Activated T-cell treated with anti-CD3 and anti-CD28 coated beads, Interleukin-2, amount 50 U/mL, for 24 hours (primary cell): ENCODE measurements around the gene DENND6A.
A peak's percentile ranks its signal among the peaks of the same experiment; 100 is the strongest.

Experiments
- DNase-seq: peaks from one replicate; pipeline ENCODE4 v3.0.0-alpha.2; 2020
- H3K27ac Mint-ChIP-seq: 2 replicates; pipeline ENCODE4 v1.8.0; 2020; ENCODE audit warnings: mild to moderate bottlenecking, mixed read lengths
- H3K27me3 Mint-ChIP-seq: 2 replicates; pipeline ENCODE4 v1.8.0; 2020; ENCODE audit warnings: mixed read lengths
- H3K36me3 Mint-ChIP-seq: 2 replicates; pipeline ENCODE4 v1.8.0; 2020; ENCODE audit warnings: low read depth, mixed read lengths
- H3K4me1 Mint-ChIP-seq: 2 replicates; pipeline ENCODE4 v1.8.0; 2020; ENCODE audit warnings: low read depth, mixed read lengths
- H3K4me3 Mint-ChIP-seq: 2 replicates; pipeline ENCODE4 v1.8.0; 2020; ENCODE audit warnings: mild to moderate bottlenecking, moderate library complexity, mixed read lengths
- H3K9me3 Mint-ChIP-seq: 2 replicates; pipeline ENCODE4 v1.8.0; 2020; ENCODE audit warnings: mixed read lengths

DENND6A gene, protein sequence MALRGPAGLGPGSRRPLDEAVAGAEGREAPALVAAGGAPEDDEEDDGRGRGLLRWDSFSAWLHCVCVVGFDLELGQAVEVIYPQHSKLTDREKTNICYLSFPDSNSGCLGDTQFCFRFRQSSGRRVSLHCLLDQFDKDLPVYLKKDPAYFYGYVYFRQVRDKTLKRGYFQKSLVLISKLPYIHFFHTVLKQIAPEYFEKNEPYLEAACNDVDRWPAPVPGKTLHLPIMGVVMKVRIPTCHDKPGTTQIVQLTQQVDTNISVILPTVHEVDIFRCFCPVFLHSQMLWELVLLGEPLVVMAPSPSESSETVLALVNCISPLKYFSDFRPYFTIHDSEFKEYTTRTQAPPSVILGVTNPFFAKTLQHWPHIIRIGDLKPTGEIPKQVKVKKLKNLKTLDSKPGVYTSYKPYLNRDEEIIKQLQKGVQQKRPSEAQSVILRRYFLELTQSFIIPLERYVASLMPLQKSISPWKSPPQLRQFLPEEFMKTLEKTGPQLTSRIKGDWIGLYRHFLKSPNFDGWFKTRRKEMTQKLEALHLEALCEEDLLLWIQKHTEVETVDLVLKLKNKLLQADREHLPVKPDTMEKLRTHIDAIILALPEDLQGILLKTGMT

GRCh38 chr3:57692396-57693147 lies at the start of gene DENND6A:
Gene DENND6A, minus strand, starts transcription at chr3:57693077. Its CDS starts 59 bp downstream, at chr3:57693018.
- peak within 1 kb of the TSS; percentile 92 for H3K4me3 Mint-ChIP-seq
- H3K36me3 Mint-ChIP-seq: peaks cover 29% of the 10 kb centered on the region
- no peaks in the 10 kb centered on the region for H3K27me3 Mint-ChIP-seq
- peak within 1 kb of the TSS; percentile 95 for H3K27ac Mint-ChIP-seq
- peak; percentile 96 for DNase-seq
- peaks cover 36% of the 10 kb centered on the region for H3K4me1 Mint-ChIP-seq
- no peaks in the 10 kb centered on the region for H3K9me3 Mint-ChIP-seq

DNA sequence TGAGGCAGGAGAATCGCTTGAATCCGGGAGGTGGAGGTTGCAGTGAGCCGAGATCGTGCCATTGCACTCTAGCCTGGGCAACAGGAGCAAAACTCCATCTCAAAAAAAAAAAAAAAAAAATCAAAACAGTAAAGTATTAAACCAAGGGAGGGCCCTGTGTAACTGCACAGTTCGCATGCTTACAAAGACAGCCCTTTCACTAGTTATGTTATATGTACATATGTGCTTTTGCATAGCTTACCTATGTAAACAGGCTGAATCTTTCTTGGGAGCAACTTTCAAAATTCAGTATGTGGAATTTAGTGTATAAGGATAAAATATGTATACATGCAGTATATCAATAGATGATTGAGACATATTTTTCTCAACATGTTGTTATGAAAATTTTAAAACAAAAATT lies 47.1 kb upstream of the DENND6A start:
- Mint-ChIP-seq H3K9me3 (no peaks in the 10 kb centered on the region), H3K36me3 (no peaks in the 10 kb centered on the region), H3K4me1 (no peaks in the 10 kb centered on the region), H3K27me3 (no peaks in the 10 kb centered on the region), H3K4me3 (no peak overlapping the region), H3K27ac (no peak overlapping the region)
- no peak for DNase-seq

DNA sequence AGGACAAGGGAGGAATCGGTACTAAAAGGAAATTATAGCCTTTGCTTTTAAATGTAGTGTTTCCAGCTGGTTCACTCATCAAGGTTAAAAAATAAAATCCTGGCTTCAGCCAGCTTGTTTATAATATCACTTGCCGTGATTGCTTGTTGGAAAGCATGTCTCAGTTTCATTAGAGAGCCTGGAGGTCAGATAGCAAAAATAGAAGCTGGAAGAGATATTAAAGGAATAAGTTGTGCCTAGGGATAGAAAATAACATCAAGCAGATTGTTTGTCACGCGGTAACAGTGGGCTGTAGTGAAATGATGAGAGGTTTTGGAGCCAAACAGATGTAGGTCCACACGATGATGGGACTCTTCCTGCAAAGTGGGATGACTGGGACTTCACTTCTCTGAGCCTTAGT lies 45.5 kb upstream of the DENND6A start:
- H3K9me3 Mint-ChIP-seq: no peaks in the 10 kb centered on the region
- no peak overlapping the region for H3K27ac Mint-ChIP-seq
- no peak for DNase-seq
- no peaks in the 10 kb centered on the region for H3K36me3 Mint-ChIP-seq
- H3K27me3 Mint-ChIP-seq: no peaks in the 10 kb centered on the region
- H3K4me3 Mint-ChIP-seq: no peak overlapping the region
- H3K4me1 Mint-ChIP-seq: no peaks in the 10 kb centered on the region

GRCh38 chr3:57737840-57738239 lies 45.0 kb upstream of the DENND6A start:
- H3K36me3 Mint-ChIP-seq: no peaks in the 10 kb centered on the region
- no peak overlapping the region for H3K4me3 Mint-ChIP-seq
- no peaks in the 10 kb centered on the region for H3K9me3 Mint-ChIP-seq
- DNase-seq: no peak
- H3K27ac Mint-ChIP-seq: no peak overlapping the region
- H3K4me1 Mint-ChIP-seq: no peaks in the 10 kb centered on the region
- no peaks in the 10 kb centered on the region for H3K27me3 Mint-ChIP-seq

DNA sequence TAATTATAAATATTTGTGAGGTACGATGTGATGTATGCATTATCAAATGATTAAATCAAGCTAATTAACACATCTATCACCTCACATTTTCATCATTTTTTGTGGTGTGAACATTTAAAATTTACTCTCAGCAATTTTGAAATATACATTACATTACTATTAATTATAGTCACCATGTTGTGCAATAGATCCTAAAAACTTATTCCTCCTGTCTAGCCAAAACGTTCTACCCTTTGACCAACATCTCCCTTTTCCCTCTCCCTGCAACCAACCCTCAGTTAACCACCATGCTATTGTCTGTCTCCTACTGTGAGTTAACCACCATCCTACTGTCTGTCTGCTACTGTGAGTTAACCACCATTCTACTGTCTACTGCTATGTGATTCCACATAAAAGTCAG lies 42.5 kb upstream of the DENND6A start:
- no peak for DNase-seq
- H3K36me3 Mint-ChIP-seq: no peaks in the 10 kb centered on the region
- H3K9me3 Mint-ChIP-seq: no peaks in the 10 kb centered on the region
- H3K27ac Mint-ChIP-seq: no peak overlapping the region
- H3K27me3 Mint-ChIP-seq: no peaks in the 10 kb centered on the region
- no peak overlapping the region for H3K4me3 Mint-ChIP-seq
- H3K4me1 Mint-ChIP-seq: no peaks in the 10 kb centered on the region

GRCh38 chr3:57733790-57734189 lies 40.9 kb upstream of the DENND6A start:
- no peak overlapping the region for H3K4me3 Mint-ChIP-seq
- H3K9me3 Mint-ChIP-seq: no peaks in the 10 kb centered on the region
- no peaks in the 10 kb centered on the region for H3K27me3 Mint-ChIP-seq
- H3K27ac Mint-ChIP-seq: no peak overlapping the region
- no peaks in the 10 kb centered on the region for H3K4me1 Mint-ChIP-seq
- DNase-seq: no peak
- no peaks in the 10 kb centered on the region for H3K36me3 Mint-ChIP-seq

- no peaks in the 10 kb centered on the region for H3K27me3 Mint-ChIP-seq
- H3K27ac Mint-ChIP-seq: no peak overlapping the region
- H3K9me3 Mint-ChIP-seq: no peaks in the 10 kb centered on the region
- no peaks in the 10 kb centered on the region for H3K36me3 Mint-ChIP-seq
- H3K4me3 Mint-ChIP-seq: no peak overlapping the region
- no peak for DNase-seq
- no peaks in the 10 kb centered on the region for H3K4me1 Mint-ChIP-seq
Observed at GRCh38 chr3:57731311-57731710, 38.4 kb upstream of the DENND6A start.

GRCh38 chr3:57730682-57731081 lies 37.8 kb upstream of the DENND6A start:
- Mint-ChIP-seq H3K27ac (no peak overlapping the region), H3K4me3 (no peak overlapping the region), H3K9me3 (no peaks in the 10 kb centered on the region), H3K27me3 (no peaks in the 10 kb centered on the region), H3K4me1 (no peaks in the 10 kb centered on the region), H3K36me3 (no peaks in the 10 kb centered on the region)
- DNase-seq: no peak

DNA sequence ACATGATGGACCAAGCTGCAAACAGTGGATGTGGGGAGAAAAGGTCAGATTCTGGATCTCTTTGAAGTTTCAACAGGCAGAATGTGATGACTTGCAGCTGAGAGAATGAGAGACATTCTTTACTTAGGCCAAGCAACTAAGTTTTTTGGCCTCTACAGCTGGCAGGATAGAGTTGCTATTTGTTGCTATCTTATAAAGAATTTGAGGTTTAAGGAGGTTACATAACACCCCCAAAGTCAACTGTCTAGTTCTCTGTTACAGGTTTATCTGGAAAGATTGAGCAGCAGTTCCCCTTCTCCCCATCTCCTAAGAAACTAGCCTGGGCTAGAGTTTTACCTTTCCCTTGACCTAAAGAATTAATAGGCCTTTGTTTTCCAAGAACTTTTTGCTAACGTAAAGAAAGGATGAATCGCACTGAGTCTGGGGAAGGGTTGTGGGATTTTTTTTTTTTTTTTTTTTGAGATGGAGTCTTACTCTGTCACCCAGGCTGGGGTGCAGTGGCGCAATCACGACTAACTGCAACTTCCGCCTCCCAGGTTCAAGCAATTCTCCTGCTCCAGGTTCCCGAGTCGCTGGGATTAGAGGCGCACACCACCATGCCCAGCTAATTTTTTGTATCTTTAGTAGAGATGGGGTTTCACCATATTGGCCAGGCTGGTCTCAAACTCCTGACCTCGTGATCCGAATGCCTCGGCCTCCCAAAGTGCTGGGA lies 36.6 kb upstream of the DENND6A start:
- DNase-seq: no peak
- Mint-ChIP-seq H3K9me3 (no peaks in the 10 kb centered on the region), H3K27me3 (no peaks in the 10 kb centered on the region), H3K27ac (no peak overlapping the region), H3K36me3 (no peaks in the 10 kb centered on the region), H3K4me1 (no peaks in the 10 kb centered on the region), H3K4me3 (no peak overlapping the region)

- no peaks in the 10 kb centered on the region for H3K9me3 Mint-ChIP-seq
- no peaks in the 10 kb centered on the region for H3K36me3 Mint-ChIP-seq
- H3K4me3 Mint-ChIP-seq: no peak overlapping the region
- no peak for DNase-seq
- H3K27ac Mint-ChIP-seq: no peak overlapping the region
- no peaks in the 10 kb centered on the region for H3K4me1 Mint-ChIP-seq
- no peaks in the 10 kb centered on the region for H3K27me3 Mint-ChIP-seq
Observed at GRCh38 chr3:57727106-57727505, 34.2 kb upstream of the DENND6A start.

GRCh38 chr3:57726397-57726796 lies 33.5 kb upstream of the DENND6A start:
- no peak for DNase-seq
- no peaks in the 10 kb centered on the region for H3K36me3 Mint-ChIP-seq
- no peaks in the 10 kb centered on the region for H3K9me3 Mint-ChIP-seq
- no peaks in the 10 kb centered on the region for H3K4me1 Mint-ChIP-seq
- no peak overlapping the region for H3K27ac Mint-ChIP-seq
- H3K27me3 Mint-ChIP-seq: no peaks in the 10 kb centered on the region
- H3K4me3 Mint-ChIP-seq: no peak overlapping the region

DNA sequence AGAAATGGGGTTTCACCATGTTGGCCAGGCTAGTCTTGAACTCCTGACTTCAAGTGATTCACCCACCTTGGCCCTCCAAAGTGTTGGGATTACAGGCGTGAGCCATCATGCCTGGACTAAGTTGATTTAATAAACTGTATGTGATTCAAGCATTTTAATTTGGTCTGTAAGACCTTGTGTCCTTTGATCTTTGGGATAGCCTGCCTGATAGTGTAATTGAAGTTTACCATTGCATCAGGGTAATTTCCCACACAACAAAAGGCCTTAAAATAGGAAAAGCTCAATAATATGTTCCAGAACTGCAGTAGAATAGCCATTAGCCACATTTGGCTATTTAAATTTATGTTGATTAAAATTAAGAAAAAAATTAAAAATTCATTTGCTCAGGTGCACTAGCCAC lies 25.2 kb upstream of the DENND6A start:
- no peak for DNase-seq
- no peaks in the 10 kb centered on the region for H3K4me1 Mint-ChIP-seq
- H3K9me3 Mint-ChIP-seq: no peaks in the 10 kb centered on the region
- H3K36me3 Mint-ChIP-seq: no peaks in the 10 kb centered on the region
- no peak overlapping the region for H3K4me3 Mint-ChIP-seq
- no peak overlapping the region for H3K27ac Mint-ChIP-seq
- no peaks in the 10 kb centered on the region for H3K27me3 Mint-ChIP-seq

- DNase-seq: no peak
- Mint-ChIP-seq H3K27me3 (no peaks in the 10 kb centered on the region), H3K4me3 (no peak overlapping the region), H3K27ac (no peak overlapping the region), H3K36me3 (no peaks in the 10 kb centered on the region), H3K9me3 (no peaks in the 10 kb centered on the region), H3K4me1 (no peaks in the 10 kb centered on the region)
Observed at GRCh38 chr3:57717205-57717868, 24.5 kb upstream of the DENND6A start.

DNA sequence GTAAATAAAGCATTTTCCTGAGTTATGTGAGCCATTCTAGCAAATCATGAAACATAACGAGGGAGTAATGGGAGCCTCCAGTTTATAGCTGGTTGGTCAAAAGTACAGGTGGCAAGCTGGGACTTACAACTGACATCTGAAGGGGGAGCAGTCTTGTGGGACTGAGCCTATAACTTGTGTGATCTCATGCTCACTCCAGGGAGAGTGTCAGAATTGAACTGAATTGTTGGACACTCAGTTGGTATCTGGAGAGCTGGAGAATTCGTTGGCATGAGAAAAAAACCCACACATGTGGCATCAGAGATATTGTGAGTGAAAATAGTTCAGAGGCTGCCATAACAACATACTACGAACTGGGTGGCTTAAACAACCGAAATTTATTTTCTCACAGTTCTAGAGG lies 22.8 kb upstream of the DENND6A start:
- no peaks in the 10 kb centered on the region for H3K36me3 Mint-ChIP-seq
- no peaks in the 10 kb centered on the region for H3K27me3 Mint-ChIP-seq
- H3K9me3 Mint-ChIP-seq: no peaks in the 10 kb centered on the region
- no peak for DNase-seq
- no peaks in the 10 kb centered on the region for H3K4me1 Mint-ChIP-seq
- no peak overlapping the region for H3K4me3 Mint-ChIP-seq
- no peak overlapping the region for H3K27ac Mint-ChIP-seq
